ENCODE results near the gene CAPN12. TPM values are rescaled to one million over a fixed set of nuclear protein-coding genes. Genes with fewer than 3 reads are reported as not detected.

The CAPN12 gene
- polyA plus RNA-seq, 2 of the 4 experiments (the other 2 are of a cell fraction): 10.0 to 11.7 TPM

GRCh38 chr19:38705197-38706019, 38.9 kb downstream of the CAPN12 start:
- H3K27ac ChIP-seq: peak overlapping the region in 1 of 2 experiments; percentile 50; a peak in 3 of 6 replicates
- peaks cover 89% of the 10 kb centered on the region for H3K4me1 ChIP-seq
- TF ChIP-seq FOSL2 (IDR thresholded peaks at IDR 0.05) (no peak), FOSL2 (CRISPR knock-in tag; IDR thresholded peaks at IDR 0.05) (no peak), PHF8 (IDR thresholded peaks at IDR 0.05; ENCODE audit: borderline replicate concordance, low read depth) (no peak), POLR2AphosphoS2 (conservative IDR thresholded peaks at IDR 0.05; ENCODE audit: low read length) (no peak; the same call in 1 of the 2 replicates)
- no peak overlapping the region for H3K4me3 ChIP-seq
- ChIA-PET CTCF (interaction anchor here (0.5 to 38.0 kb wide), 9 partner anchors 4 to 182 kb away, joined by 3 to 764 read pairs (median 5); no protein-coding TSS in a partner anchor), POLR2A (no interaction called here)
- peak; percentile 43 for FAIRE-seq
- no peak for DNase-seq (ENCODE audit: low read depth in 1 of 2, low spot score in 1 of 2)
- H3K9me3 ChIP-seq: no peaks in the 10 kb centered on the region
- 89% methylated on average over 22 of the region's 22 CpGs for WGBS (ENCODE audit: missing lambda C conversion rate)
- no peak for ATAC-seq
- H3K4me2 ChIP-seq: no peak overlapping the region

GRCh38 chr19:38704488-38705026, 39.7 kb downstream of the CAPN12 start:
- H3K9me3 ChIP-seq: no peaks in the 10 kb centered on the region
- ATAC-seq: peak; percentile 3 to 25; a peak in 3 of 6 replicates
- FAIRE-seq: no peak
- DNase-seq (ENCODE audit: low read depth in 1 of 2, low spot score in 1 of 2): no peak
- peaks cover 94% of the 10 kb centered on the region for H3K4me1 ChIP-seq
- H3K4me3 ChIP-seq: no peak overlapping the region
- 86% methylated on average over 13 of the region's 13 CpGs for WGBS (ENCODE audit: missing lambda C conversion rate)
- H3K4me2 ChIP-seq: no peak overlapping the region
- ChIA-PET POLR2A (interaction anchor here (2.3 kb wide), 1 partner anchor 11 kb away, joined by 7 read pairs; no protein-coding TSS in a partner anchor), CTCF (interaction anchor here (0.8 to 38.0 kb wide), 8 partner anchors 4 to 302 kb away, joined by 3 to 764 read pairs (median 8); partner anchors contain the start of gene FAM98C)
- H3K27ac ChIP-seq: peak overlapping the region in 1 of 2 experiments; percentile 50; a peak in 3 of 6 replicates
- no peak for TF ChIP-seq FOSB (CRISPR knock-in tag; IDR thresholded peaks at IDR 0.05)
- TF ChIP-seq MYC (IDR thresholded peaks at IDR 0.05; ENCODE audit: borderline replicate concordance, low read length): no peak
- 0 out of 5 replicates have a peak, but pooled peaks of 1 of the 2 experiments have one; percentile 22 for TF ChIP-seq JUN (IDR thresholded peaks at IDR 0.05)
- no peak for TF ChIP-seq REST (IDR thresholded peaks at IDR 0.05)
- TF ChIP-seq HEYL (CRISPR knock-in tag; IDR thresholded peaks at IDR 0.05): no peak
- no peak for TF ChIP-seq FOXS1 (CRISPR knock-in tag; IDR thresholded peaks at IDR 0.05)
- peak in 1 of 2 experiments; percentile 51; a peak in 3 of 5 replicates for TF ChIP-seq RAD21 (conservative IDR thresholded peaks at IDR 0.05 in 1 of 2, IDR thresholded peaks at IDR 0.05 in 1 of 2)
- TF ChIP-seq NPAS2 (CRISPR knock-in tag; IDR thresholded peaks at IDR 0.05; ENCODE audit: borderline replicate concordance): no peak
- TF ChIP-seq FOSL2 (IDR thresholded peaks at IDR 0.05): no peak
- TF ChIP-seq FOSL2 (CRISPR knock-in tag; IDR thresholded peaks at IDR 0.05): no peak
- TF ChIP-seq NFE2L2 (conservative IDR thresholded peaks at IDR 0.05; ENCODE audit: low read length): no peak
- no peak for TF ChIP-seq USF2 (IDR thresholded peaks at IDR 0.05)
- no peak for TF ChIP-seq KDM5A (IDR thresholded peaks at IDR 0.05)
- TF ChIP-seq KDM1A (IDR thresholded peaks at IDR 0.05; ENCODE audit: low read depth): no peak
- TF ChIP-seq RARB (CRISPR knock-in tag; IDR thresholded peaks at IDR 0.05): no peak
- no peak for TF ChIP-seq ZSCAN20 (CRISPR knock-in tag; IDR thresholded peaks at IDR 0.05)
- no peak for TF ChIP-seq CEBPB (IDR thresholded peaks at IDR 0.05)
